ENCODE data around the gene LYZL4.

GRCh38 chr3:42375121-42375800, 35.1 kb downstream of the LYZL4 start:
- TF ChIP-seq CTCF (IDR thresholded peaks at IDR 0.05; ENCODE audit: insufficient read depth, low read length, poor library complexity, severe bottlenecking), result no peak
- no peak for TF ChIP-seq EZH2phosphoT487 (conservative IDR thresholded peaks at IDR 0.05; ENCODE audit: low read length)

Data from SU-DHL-6 (cell line).